ACC112 (cell line): ENCODE data around the gene CIB4.

ENCODE experiments used
- H2AFZ ChIP-seq: fragments of 200-600 bp; sonication (generic); one replicate; pipeline ENCODE4 v1.6.0; 2017; ENCODE audit warnings: antibody characterized with exemption, low read length; ENCODE audit not compliant: unreplicated experiment
- H3K27ac ChIP-seq: fragments of 200-600 bp; sonication (generic); 2 replicates; pipeline ENCODE4 v1.5.1; 2014; ENCODE audit warnings: low read depth, mild to moderate bottlenecking, antibody characterized with exemption, low read length, moderate library complexity
- H3K27me3 ChIP-seq: fragments of 200-600 bp; sonication (generic); 2 replicates; pipeline ENCODE4 v1.6.1; 2014; ENCODE audit warnings: mild to moderate bottlenecking, antibody characterized with exemption, low read length, moderate library complexity, mixed read lengths; ENCODE audit not compliant: insufficient read depth
- H3K36me3 ChIP-seq: fragments of 200-600 bp; sonication (generic); 2 replicates; pipeline ENCODE4 v1.6.1; 2016; ENCODE audit warnings: mild to moderate bottlenecking, antibody characterized with exemption, low read length, moderate library complexity, mixed read lengths; ENCODE audit not compliant: insufficient read depth
- H3K4me1 ChIP-seq: fragments of 200-600 bp; sonication (generic); one replicate; pipeline ENCODE4 v1.6.1; 2016; ENCODE audit warnings: low read length, mixed read lengths; ENCODE audit not compliant: insufficient read depth, unreplicated experiment, control insufficient read depth
- H3K4me3 ChIP-seq: fragments of 200-600 bp; sonication (generic); 2 replicates; pipeline ENCODE4 v1.5.1; 2014; ENCODE audit warnings: mild to moderate bottlenecking, low read depth, low read length
- H3K79me2 ChIP-seq: fragments of 200-600 bp; sonication (generic); one replicate; pipeline ENCODE4 v1.6.0; 2016; ENCODE audit warnings: low read length; ENCODE audit not compliant: control insufficient read depth, unreplicated experiment, insufficient read depth

The CIB4 gene

GRCh38 chr2:26533661-26534060, 107.5 kb downstream of the CIB4 start:
- H2AFZ ChIP-seq: no peak overlapping the region
- no peaks in the 10 kb centered on the region for H3K79me2 ChIP-seq
- no peaks in the 10 kb centered on the region for H3K36me3 ChIP-seq
- H3K27me3 ChIP-seq: 0 out of 2 replicates have a peak, but pooled peaks cover 1% of the 10 kb centered on the region
- no peak overlapping the region for H3K4me3 ChIP-seq
- peaks cover 8% of the 10 kb centered on the region for H3K4me1 ChIP-seq
- H3K27ac ChIP-seq: no peak overlapping the region

- Histone ChIP-seq H2AFZ (no peak overlapping the region), H3K79me2 (no peaks in the 10 kb centered on the region), H3K36me3 (no peaks in the 10 kb centered on the region), H3K4me3 (no peak overlapping the region), H3K4me1 (peaks cover 8% of the 10 kb centered on the region), H3K27me3 (peaks cover 11% of the 10 kb centered on the region; the same call in 1 of the 2 replicates), H3K27ac (no peak overlapping the region)
Measured at GRCh38 chr2:26532301-26533250, 108.6 kb downstream of the CIB4 start.
